ENCODE results near the gene NCKAP5L.
"Not testable (repeated sequence)": the region's sequence is repeated elsewhere in the genome, so short reads cannot be mapped to it uniquely, and the experiment has no call there.

NCKAP5L gene

DNA sequence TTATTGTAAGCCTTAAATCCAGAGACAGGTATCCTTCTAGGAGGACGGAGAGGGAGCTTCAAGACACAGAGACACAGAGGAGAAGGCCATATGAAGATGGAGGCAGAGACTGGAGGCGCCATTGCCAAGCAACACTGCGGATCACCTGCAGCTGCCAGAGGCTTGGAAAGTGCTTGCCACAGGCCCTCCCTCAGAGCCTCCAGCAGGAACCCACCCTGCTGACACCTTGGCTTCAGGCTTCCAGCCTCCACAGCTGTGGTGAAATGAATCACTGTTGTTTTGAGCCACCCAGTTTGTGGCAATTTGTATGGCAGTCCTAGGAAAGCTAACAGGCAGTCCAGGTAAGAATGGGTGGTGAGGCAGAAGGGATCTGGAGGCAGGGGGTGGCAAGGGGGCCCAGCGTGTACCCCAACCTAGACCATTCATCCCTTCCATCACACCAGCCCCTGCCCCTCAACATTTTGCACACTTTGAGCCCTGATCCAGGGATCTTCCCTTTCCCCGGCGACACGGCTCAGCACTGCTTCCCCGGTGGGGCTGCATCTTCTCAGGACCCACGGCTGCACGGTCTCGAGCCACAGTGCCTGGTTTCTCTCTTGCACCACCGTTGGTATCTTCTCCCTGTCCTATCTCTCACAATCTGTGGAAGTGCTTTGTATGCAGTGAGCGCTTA is 37.0 kb upstream of the NCKAP5L start:
- DNase-seq = no peak

DNA sequence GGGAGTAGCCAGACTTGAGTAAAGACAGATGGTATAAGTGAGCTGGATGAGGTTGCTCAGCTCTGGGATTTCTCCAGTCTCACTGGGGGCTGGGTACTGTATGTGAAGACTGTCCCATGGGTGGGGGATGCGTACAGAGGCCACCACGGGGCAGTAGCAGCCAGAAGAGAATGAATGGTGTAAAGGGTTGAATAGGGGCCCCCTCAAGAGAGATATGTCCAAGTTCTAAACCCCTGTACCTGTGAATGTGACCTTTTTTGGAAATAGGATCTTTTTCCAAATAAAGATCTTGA is 36.5 kb upstream of the NCKAP5L start:
- no peak for DNase-seq

DNA sequence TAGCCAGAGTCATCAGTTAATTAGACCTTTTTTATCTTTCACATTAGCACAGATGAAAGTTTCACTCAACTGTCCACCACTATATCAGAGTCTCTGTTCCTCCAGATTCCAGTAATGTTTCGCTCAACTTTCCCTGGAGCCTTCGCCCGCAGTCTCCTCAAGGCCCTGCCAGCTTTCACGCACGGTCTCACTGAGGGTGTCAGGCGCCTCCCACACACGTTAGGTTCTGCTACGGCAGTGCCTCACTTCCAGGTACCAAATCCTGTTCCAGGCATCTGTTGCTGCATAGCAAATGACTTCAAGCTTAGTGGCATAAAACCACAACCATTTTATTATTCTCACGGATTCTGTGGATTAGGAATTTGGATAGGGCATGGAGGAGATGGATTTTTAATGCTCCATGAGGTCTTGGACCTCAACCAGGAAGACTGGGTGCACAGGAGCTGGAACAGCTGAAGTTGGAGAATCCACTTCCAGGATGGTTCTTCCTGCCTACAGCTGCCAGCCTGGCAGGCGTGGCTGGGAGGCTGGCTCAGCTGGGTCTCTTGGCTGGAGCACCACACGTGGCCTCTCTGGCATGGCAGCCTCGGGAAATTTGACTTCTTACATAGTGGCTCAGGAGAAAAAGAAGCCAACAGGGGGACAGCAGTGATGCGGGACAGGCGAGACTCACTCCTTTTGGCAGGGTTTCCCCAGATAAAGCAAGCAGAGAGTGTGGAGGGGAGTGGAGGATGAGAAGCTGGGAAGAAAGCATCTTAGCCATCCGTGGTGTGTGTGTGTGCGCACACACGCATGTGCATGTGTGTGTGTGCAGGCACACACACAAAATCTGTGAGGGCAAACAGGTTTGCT is 36.0 kb upstream of the NCKAP5L start:
- no peak for DNase-seq

DNA sequence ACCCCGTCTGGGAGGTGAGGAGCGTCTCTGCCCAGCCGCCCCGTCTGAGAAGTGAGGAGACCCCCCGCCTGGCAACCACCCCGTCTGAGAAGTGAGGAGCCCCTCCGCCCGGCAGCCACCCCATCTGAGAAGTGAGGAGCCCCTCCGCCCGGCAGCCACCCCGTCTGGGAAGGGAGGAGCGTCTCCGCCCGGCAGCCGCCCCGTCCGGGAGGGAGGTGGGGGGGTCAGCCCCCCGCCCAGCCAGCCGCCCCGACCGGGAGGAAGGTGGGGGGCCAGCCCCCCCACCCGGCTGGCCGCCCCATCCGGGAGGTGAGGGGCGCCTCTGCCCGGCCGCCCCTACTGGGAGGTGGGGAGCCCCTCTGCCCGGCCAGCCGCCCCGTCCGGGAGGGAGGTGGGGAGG is 32.7 kb upstream of the NCKAP5L start:
- DNase-seq = not testable (repeated sequence)

DNA sequence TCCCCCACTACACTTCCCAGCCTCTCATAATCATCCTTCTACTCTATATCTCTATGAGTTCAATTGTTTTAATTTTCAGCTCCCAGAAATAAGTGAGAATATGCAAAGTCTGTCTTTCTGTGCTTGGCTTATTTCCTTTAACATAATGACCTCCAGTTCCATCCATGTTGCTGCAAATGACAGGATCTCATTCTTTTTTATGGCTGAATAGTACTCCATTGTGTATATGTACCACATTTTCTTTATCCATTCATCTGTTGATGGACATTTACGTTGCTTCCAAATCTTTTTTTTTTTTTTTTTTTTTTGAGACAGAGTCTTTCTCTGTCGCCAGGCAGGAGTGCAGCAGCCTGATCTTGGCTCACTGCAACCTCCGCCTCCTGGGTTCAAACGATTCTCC is 27.7 kb upstream of the NCKAP5L start:
- DNase-seq = not testable (repeated sequence)

DNA sequence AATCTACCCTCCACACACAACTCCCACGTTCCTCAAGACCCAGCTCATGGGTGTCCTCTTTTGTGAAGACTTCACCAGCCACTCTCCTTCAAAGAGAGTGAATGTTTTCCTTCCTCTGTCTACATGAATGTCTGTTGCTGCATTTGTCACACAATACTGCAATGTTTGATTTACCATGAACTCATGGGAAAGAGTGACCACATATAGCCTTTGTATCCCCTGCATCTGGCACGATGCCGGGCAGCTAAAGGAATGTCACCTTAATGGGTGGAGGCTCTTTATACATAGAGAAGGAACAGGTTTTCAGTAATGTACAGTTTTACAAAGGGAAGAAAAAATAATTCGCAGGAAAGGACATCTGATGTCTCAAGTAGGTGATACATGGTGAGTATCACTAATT is 26.8 kb upstream of the NCKAP5L start:
- DNase-seq = no peak

DNA sequence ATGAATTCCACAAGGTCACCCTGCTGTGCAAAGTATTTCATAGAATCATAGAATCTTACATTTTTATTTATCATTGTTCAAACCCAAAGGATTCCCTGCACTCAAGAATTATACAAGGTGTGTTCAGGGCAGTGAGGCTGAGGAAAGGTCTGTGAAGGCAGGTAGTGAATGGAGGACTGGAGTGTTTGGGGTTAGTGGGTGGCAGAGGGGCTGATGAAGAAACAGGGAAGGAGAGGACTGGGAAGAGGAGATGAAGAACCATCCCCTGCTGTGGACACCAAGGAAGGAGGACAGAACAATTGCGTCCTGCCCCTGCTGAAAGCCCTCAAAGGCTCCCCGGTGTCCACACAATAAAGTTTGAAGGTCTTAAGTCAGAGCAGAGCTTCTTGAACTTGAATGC is 25.5 kb upstream of the NCKAP5L start:
- DNase-seq = no peak

DNA sequence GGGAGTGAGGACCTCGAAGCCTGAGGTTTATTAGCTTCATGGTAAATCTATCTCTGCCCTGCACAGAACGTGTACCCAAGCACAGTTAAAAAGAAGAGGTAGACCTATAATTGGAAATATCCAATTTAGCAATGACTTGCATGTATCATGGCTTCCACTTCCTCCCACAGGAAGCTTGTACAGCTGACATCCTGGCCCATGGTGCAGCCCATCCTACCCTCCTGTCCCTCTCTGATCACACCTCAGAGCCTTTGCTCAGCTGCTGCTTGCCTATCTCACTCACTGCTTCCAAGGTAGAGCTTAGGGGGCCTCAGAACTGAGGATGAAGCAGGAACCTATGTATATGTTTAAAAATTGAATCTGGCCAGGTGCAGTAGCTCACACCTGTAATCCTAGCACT is 18.9 kb upstream of the NCKAP5L start:
- no peak for DNase-seq

DNA sequence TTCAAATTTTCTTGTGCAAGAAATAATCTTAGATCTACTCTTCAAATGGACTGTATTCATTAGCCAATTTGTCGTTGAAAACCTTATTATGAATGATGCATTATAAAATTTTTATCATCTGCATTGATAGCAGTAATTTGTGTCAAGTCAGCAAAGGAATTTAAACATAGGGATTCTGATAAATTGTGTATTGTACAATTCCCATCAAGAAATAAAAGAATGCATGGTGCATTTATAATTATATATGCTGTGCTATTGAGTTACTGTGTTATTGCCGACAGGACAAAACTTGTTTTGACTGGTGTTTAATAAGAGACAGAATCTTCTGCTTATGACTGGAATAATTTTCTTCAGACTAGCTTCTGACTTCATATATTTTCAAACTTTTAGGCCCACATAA is 17.8 kb upstream of the NCKAP5L start:
- DNase-seq = no peak

DNA sequence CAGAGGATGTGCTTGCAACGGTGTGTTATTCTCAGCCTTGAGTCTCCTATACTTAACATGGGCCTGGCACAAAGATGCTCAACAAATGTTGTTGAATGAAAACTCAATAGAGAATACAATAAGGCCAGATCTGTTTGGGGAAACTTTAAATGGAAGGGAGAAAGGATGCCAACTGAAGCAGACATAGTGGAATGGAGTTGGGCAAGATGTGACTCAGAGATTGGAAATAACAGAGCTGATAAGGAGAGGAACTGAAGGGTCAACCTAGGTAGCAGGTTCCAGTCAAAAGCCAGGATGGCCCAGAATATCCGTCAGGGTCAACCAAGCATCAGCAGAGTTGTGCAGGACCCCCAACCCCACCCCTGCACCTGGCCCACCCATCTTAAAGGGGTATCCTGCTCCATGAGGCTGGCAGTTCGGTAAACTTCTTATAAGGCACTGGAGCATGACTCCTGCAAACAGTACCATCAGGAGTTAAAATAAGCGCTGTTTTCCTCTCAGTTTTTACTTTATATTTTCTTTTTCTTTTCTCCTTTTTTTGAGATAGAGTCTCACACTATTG is 15.7 kb upstream of the NCKAP5L start:
- no peak for DNase-seq

DNA sequence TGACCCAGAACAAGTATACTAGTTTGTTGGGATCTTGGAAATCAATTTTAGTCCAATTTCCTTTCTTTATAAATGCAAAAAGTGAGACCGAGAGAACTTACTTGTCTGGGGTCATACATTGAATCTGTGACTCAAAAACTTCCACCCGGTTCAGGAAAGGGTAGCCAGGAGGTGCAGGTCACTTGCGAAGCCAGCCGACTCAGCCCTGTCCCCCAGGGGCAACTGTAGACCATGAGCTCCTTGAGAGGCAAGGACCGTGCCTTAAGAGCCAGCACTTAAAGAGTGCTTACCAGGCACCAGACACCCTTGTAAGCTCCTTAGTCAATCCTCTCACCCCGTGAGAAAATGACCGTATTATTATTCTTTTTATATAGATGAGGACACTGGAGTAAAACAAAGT is 15.2 kb upstream of the NCKAP5L start:
- DNase-seq = no peak

DNA sequence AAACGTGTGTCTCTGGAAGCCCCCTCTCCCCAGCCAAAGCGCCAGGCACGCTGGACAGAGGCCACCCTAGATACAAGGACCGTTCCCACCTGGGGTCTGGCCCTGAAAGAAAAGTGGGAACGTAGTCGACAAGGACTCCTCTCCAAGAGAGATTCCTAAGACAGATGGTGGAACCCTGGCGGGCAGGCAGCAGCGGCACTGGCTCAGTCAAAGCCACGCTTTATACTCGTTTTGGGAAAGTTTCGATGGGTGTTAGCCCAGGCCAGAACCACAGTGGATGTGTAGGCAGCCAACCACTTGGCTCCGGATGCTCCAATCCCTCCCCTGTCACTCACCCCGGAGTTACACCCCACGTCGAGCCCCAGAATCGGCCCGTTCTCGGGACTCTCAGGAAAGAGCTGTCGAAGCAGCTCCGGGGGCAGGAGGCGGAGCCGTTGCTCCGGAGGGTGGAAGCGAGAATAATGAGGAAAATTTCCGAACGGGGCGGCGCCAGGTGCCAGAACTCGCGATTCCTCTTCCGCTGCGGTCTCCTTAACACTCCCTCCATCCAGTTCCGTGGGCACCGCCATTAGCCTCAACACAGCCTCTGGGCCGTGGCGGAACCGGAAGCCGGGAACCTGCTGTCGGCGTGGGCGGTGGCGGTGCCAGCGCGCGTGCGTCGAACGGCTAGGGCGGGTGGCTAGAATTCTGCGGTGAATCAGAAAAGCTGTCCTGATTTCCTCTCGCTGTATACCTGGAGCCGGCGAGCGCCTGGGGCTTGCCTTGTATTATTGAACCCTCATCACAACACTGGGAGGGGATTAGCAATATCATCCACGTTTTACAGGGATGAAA is 14.5 kb upstream of the NCKAP5L start, which contains the start of gene BCDIN3D:
Gene BCDIN3D (minus strand): TSS at position 588 of the 834 bp plus-strand sequence. CDS start 19 bp downstream, at position 569.
- DNase-seq = peak; percentile 82 to 89

DNA sequence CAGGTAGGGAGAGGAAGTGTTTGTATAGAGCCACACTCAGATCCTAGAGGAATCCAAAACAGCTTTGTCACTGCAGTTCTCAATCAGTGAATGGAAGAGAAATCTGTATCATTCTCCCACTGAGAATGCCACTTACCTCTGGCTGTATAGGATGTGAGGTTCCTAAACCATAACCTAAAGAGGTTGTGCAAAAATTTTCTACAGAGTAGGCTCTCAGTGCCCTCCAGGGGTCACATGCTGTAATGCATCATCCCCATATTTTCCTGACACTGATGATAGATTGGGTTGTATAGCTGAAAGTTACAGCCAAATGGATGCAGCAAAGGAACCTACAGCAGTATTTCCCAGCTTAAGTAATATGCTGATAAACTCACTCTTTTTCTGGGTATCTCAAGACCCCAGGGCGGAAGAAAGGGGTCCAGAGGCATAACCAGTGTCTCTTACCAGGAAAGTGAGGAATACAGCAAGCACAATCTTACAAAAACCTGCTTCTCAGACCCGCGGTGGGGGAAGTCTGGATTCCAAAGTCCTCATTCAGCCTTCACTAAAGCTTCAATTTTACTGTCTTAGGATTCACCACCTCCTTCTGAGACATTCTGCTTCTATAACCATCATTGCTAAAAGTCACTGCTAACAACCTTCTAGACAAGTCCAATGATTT is 10.9 kb upstream of the NCKAP5L start:
- peak in 1 of 2 experiments; percentile 51 for DNase-seq

DNA sequence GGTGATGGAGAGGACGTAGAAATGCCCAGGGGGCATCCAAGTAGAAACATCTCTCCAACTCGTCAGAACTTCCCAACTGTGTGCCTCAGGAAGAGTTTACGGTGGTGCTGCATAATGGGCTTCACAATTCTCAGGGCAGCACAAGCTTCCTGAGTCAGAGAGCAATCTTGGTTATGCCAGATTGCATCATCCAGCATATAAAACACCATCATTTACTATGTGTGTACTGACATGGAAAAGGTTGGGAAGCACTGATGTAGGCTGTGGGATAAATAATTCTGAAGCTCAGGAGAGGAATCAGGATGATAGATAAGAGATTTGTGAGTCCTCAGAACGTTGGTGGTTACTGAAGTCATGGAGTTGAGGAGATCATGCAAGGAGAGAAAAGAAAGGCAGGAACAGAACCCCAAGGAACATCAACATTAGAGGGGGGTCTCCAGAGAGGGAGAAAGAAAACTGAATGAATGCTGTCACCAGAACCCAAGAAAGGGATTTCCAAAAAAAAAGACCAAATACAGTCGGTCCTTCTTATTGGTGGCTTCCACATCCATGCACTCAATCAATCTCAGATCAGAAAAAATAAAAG is 4.7 kb upstream of the NCKAP5L start:
- no peak for DNase-seq

DNA sequence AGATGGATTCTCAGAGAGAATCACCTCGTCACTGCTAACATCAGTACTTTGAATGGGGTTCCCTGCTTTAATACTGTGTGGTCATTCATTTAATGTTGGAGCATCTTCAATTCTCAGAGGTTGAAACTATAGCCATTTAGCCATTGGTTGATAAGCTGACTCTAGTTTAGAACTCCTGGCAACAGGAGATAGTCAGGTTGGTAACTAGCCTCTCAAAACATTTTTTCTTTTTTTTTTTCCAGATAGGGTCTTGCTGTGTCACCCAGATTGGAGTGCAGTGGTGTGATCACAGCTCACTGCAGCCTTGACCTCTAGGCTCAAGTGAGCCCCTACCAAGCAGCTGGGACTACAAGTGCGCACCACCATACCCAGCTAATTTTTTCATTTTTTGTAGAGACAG is 3.5 kb upstream of the NCKAP5L start:
- DNase-seq = no peak

DNA sequence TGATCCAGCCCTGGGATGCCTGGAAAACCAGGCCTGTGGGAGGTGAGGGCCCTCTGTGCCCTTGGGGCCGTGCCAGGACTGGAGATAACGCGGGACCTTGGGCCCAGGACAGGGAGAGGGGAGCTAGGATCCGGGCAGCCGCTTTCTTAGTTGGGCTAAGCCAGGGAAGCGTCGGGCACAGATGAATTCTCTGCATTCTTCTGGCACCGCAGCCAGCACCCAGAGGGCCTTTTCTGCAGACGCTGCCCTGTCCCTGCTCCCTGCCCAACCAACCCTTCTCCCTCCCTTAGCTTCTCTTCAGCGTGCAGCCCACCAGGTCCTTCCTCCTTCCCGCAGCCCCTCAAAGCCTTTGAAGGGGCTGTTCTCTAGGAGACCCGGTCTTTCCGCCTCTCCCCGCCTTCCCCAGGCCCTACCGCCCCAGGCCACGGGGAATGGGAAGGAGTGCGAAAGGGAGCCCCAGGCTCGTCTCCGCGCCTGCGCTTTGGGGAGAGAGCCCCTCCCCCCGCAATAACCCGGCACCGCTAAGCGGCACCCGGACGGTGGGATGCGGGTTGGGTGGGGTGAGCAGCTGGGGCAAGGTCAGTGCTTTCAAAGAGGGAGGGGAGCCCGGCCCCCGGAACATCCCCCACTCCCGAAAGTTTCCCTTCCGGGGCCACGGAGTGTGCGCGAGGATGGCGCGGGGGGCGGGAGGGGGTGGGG is 663 bp downstream of the NCKAP5L start:
- peak; percentile 38 to 49 for DNase-seq

DNA sequence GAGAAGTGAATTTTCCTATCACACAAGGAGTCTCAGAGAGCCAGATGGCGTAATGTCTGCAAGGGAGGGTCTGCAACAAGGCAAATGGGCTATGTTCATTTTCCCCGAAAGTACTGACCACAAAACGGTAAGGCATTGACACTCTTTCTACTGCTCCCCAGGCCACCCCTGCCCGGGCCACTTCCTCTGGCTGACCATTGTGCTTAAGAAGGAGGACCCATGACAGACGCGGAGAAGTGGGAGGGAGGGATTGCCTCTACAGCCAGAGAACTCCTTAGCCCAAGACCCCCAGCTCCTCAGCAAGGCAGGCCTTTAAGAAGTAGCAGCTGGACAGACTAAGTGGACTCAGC is 1.2 kb downstream of the NCKAP5L start:
- DNase-seq = no peak

DNA sequence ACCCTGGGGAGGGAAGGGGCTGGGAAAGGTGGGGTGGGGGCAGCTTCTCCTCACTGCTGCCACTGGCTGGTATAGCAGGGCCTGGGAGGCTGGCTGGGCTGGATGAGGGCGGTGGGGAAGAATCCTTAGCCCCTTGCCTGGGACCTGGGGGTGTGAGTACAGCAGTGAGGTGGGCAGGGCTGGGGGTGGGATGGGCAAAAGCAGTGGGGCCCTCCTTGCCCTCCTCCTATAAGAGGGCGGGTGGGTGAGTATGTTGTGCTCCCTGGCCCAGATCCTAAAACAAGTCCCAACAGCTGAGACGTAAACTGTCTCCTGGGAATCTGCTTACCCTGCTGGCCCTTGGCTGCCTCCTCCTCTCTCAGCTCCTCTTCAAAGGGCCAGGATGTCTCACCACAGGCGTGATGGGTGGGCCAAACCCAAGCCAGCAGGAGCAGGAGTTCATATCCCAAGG is 2.2 kb downstream of the NCKAP5L start:
- DNase-seq = no peak

DNA sequence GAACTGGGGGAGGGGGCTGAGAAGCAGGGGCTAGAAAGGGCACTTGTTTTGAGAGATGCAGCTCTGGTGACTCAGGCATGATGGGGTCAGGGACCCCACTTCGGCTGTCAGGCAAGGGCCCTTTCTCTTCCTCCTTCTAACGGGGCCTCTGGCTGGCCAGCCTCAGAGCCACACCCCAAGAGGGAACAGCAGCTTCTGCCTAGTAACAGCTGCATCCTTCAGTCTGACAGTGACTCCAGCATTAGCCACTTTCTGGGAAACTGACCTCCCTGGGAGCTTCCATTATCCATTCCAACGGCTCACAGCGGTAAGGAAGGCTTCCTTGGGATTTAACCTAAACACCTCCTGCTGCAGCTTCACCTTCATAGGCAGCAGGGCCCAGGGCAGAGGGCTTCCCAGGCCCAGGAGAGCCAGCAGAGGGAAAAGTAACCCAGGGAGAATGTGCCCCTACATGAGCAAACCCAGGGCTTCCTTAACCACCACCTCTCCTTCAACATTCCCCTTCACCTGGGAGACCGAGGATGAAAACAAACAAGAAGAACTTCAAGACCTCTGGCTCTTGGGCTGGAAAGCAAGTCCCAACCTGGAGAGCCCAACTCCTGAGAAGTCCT is 2.7 kb downstream of the NCKAP5L start:
- no peak for DNase-seq

DNA sequence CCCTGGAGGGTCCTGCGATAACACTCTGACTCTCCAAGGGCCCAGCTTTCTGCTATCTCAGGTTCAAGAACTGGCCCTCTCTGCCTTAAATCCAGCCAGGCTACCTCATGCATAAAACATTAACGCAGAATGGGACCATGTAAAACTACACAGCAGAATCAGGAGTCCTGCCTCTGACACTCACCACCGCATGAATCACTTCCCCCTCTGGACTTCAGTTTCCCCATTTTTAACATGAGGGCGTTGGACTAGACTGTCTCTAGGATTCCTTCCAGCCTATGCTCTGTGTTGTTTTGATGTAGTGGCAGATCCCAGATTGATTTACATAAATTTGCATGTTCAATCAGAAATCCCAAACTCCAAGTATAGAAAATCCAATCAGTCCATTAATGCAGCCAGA is 3.3 kb downstream of the NCKAP5L start:
- no peak for DNase-seq

DNA sequence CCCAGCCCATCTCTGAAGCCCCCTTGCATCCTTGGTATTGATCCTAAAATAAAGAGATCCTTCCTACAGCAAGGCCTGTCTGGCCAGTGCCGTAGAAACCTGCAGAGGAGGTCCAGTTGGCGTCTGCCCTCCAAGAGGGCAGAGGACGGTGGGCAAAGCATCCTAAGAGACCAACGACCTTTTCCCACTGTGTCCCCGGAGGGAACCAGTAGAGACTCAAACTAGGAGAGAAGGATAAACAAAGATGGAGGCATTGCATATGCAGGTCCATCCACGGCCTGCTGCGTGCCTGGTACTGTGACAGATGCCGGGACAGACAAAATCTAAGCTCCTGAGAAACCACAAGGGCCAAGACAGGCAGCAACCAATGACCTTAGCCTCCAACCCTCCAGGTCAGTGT is 3.8 kb downstream of the NCKAP5L start:
- no peak for DNase-seq
